Measurements from ENCODE around the gene SKIL.

Gene SKIL

GRCh38 chr3:170360916-170361315 is 3.4 kb downstream of the SKIL start:
- peaks cover 2% of the 10 kb centered on the region for H3K9me3 Mint-ChIP-seq
- H3K4me3 Mint-ChIP-seq = peak overlapping the region; percentile 94 to 97 (median 96)
- H3K27ac Mint-ChIP-seq = peak overlapping the region; percentile 42 to 81 (median 77)
- H3K36me3 Mint-ChIP-seq (ENCODE audit: low read depth) = peaks cover 65% of the 10 kb centered on the region
- H3K4me1 Mint-ChIP-seq = peaks cover 45% of the 10 kb centered on the region
- TF ChIP-seq CTCF (IDR thresholded peaks at IDR 0.05; ENCODE audit: unreplicated experiment in 3 of 3) = no peak
- H3K27me3 Mint-ChIP-seq (ENCODE audit: low read depth) = no peaks in the 10 kb centered on the region

- Mint-ChIP-seq H3K9me3 (peaks cover 2% of the 10 kb centered on the region), H3K4me1 (peaks cover 38% of the 10 kb centered on the region), H3K4me3 (peak overlapping the region; percentile 94 to 97 (median 96)), H3K27ac (peak overlapping the region; percentile 35 to 72 (median 69)), H3K27me3 (ENCODE audit: low read depth) (no peaks in the 10 kb centered on the region), H3K36me3 (ENCODE audit: low read depth) (peaks cover 70% of the 10 kb centered on the region)
- no peak for TF ChIP-seq CTCF (IDR thresholded peaks at IDR 0.05; ENCODE audit: unreplicated experiment in 3 of 3)
Measured at GRCh38 chr3:170361711-170362110, 4.2 kb downstream of the SKIL start.

- Mint-ChIP-seq H3K9me3 (peaks cover 2% of the 10 kb centered on the region), H3K4me3 (peak overlapping the region; percentile 35 to 94 (median 56)), H3K4me1 (peaks cover 43% of the 10 kb centered on the region), H3K27ac (no peak overlapping the region), H3K36me3 (ENCODE audit: low read depth) (peaks cover 79% of the 10 kb centered on the region), H3K27me3 (ENCODE audit: low read depth) (no peaks in the 10 kb centered on the region)
- TF ChIP-seq CTCF (IDR thresholded peaks at IDR 0.05; ENCODE audit: unreplicated experiment in 3 of 3) = no peak
Measured at GRCh38 chr3:170363471-170363994, 6.0 kb downstream of the SKIL start.

- H3K27ac Mint-ChIP-seq = no peak overlapping the region
- TF ChIP-seq CTCF (IDR thresholded peaks at IDR 0.05; ENCODE audit: unreplicated experiment in 3 of 3) = no peak
- H3K36me3 Mint-ChIP-seq (ENCODE audit: low read depth) = peaks cover 75% of the 10 kb centered on the region
- peak overlapping the region; percentile 53 to 69 (median 63) for H3K4me3 Mint-ChIP-seq
- no peaks in the 10 kb centered on the region for H3K27me3 Mint-ChIP-seq (ENCODE audit: low read depth)
- peaks cover 39% of the 10 kb centered on the region for H3K4me1 Mint-ChIP-seq
- peaks cover 2% of the 10 kb centered on the region for H3K9me3 Mint-ChIP-seq
Measured at GRCh38 chr3:170364965-170365364, 7.5 kb downstream of the SKIL start.

- Mint-ChIP-seq H3K4me1 (peaks cover 38% of the 10 kb centered on the region), H3K9me3 (no peaks in the 10 kb centered on the region), H3K27me3 (ENCODE audit: low read depth) (no peaks in the 10 kb centered on the region), H3K36me3 (ENCODE audit: low read depth) (peaks cover 65% of the 10 kb centered on the region), H3K27ac (no peak overlapping the region), H3K4me3 (peak overlapping the region in 1 of 3 experiments; percentile 15)
- no peak for TF ChIP-seq CTCF (IDR thresholded peaks at IDR 0.05; ENCODE audit: unreplicated experiment in 3 of 3)
Measured at GRCh38 chr3:170367797-170368196, 10.3 kb downstream of the SKIL start.

- H3K27me3 Mint-ChIP-seq (ENCODE audit: low read depth) = no peaks in the 10 kb centered on the region
Measured at GRCh38 chr3:170368921-170369320, 11.4 kb downstream of the SKIL start.

More at GRCh38 chr3:170368921-170369320, 11.4 kb downstream of the SKIL start:
- Mint-ChIP-seq H3K9me3 (no peaks in the 10 kb centered on the region), H3K27ac (no peak overlapping the region), H3K4me3 (no peak overlapping the region), H3K4me1 (peaks cover 38% of the 10 kb centered on the region), H3K36me3 (ENCODE audit: low read depth) (peaks cover 57% of the 10 kb centered on the region)
- peak in 1 of 3 experiments; percentile 29 for TF ChIP-seq CTCF (IDR thresholded peaks at IDR 0.05; ENCODE audit: unreplicated experiment in 3 of 3)

All from nephron (organoid).